GM23338 (cell line): ENCODE results near the gene SEC11A. TPM values are rescaled to one million over a fixed set of nuclear protein-coding genes. Genes with fewer than 3 reads are reported as not detected.

Experiments
- ATAC-seq: fragments of 200-7000 bp; cut with Tn5 transposase; 3 replicates; pipeline ENCODE4 v1.9.1; 2020
- DNase-seq: peaks from one replicate; pipeline ENCODE4 v3.0.0-alpha.2; 2015; ENCODE audit warnings: low spot score
- H2AFZ ChIP-seq: fragments of 200-600 bp; sonication (generic); 2 replicates; pipeline ENCODE4 v1.8.0; 2016; ENCODE audit warnings: antibody characterized with exemption, mild to moderate bottlenecking, moderate library complexity
- H3F3A ChIP-seq: fragments of 200-600 bp; sonication (generic); replicated peaks from 2 replicates; pipeline ENCODE4 v1.8.0; 2017; ENCODE audit warnings: antibody characterized with exemption, mixed run types, low read depth
- H3K27ac ChIP-seq: fragments of 200-600 bp; sonication (generic); 2 replicates; pipeline ENCODE4 v1.6.1; 2016; ENCODE audit warnings: low read depth
- H3K27me3 ChIP-seq: fragments of 200-600 bp; sonication (generic); 2 replicates; pipeline ENCODE4 v1.8.0; 2016; ENCODE audit warnings: mild to moderate bottlenecking, mixed run types, moderate library complexity; ENCODE audit not compliant: insufficient read depth
- H3K36me3 ChIP-seq: fragments of 200-600 bp; sonication (generic); 2 replicates; pipeline ENCODE4 v1.8.0; 2016; ENCODE audit warnings: mild to moderate bottlenecking; ENCODE audit not compliant: insufficient read depth
- H3K4me1 ChIP-seq: fragments of 200-600 bp; sonication (generic); 2 replicates; pipeline ENCODE4 v1.8.0; 2016; ENCODE audit warnings: mild to moderate bottlenecking, moderate library complexity; ENCODE audit not compliant: insufficient read depth
- H3K4me2 ChIP-seq: fragments of 200-600 bp; sonication (generic); 2 replicates; pipeline ENCODE4 v1.7.1; 2017; ENCODE audit warnings: mixed run types
- H3K4me3 ChIP-seq: fragments of 200-600 bp; sonication (generic); 2 replicates; pipeline ENCODE4 v1.6.1; 2016; ENCODE audit warnings: mixed run types
- H3K79me2 ChIP-seq: fragments of 200-600 bp; sonication (generic); replicated peaks from 2 replicates; pipeline ENCODE4 v1.8.0; 2017; ENCODE audit warnings: mild to moderate bottlenecking; ENCODE audit not compliant: insufficient read depth
- H3K9me2 ChIP-seq: fragments of 200-600 bp; sonication (generic); 2 replicates; pipeline ENCODE4 v1.8.0; 2017; ENCODE audit not compliant: insufficient read depth
- H4K20me1 ChIP-seq: fragments of 200-600 bp; sonication (generic); replicated peaks from 2 replicates; pipeline ENCODE4 v1.8.0; 2017; ENCODE audit warnings: mild to moderate bottlenecking; ENCODE audit not compliant: insufficient read depth
- H3K27ac Mint-ChIP-seq: 2 replicates; pipeline ENCODE4 v1.8.0; 2020; ENCODE audit warnings: inconsistent platforms, mild to moderate bottlenecking, moderate library complexity, mixed read lengths
- H3K27me3 Mint-ChIP-seq: 3 replicates; pipeline ENCODE4 v1.8.0; 2022; ENCODE audit warnings: low read depth, mild to moderate bottlenecking, moderate library complexity, mixed read lengths, inconsistent platforms; ENCODE audit not compliant: insufficient read depth, poor library complexity
- H3K36me3 Mint-ChIP-seq: 3 replicates; pipeline ENCODE4 v1.8.0; 2021; ENCODE audit warnings: low read depth, mild to moderate bottlenecking, inconsistent platforms, moderate library complexity, mixed read lengths
- H3K4me1 Mint-ChIP-seq: 3 replicates; pipeline ENCODE4 v1.8.0; 2020; ENCODE audit warnings: mild to moderate bottlenecking, inconsistent platforms, mixed read lengths
- H3K4me3 Mint-ChIP-seq: 3 replicates; pipeline ENCODE4 v1.8.0; 2021; ENCODE audit warnings: moderate library complexity, mild to moderate bottlenecking, inconsistent platforms, mixed read lengths
- H3K9me3 Mint-ChIP-seq: 3 replicates; pipeline ENCODE4 v1.8.0; 2020; ENCODE audit warnings: moderate library complexity, mild to moderate bottlenecking, inconsistent platforms, mixed read lengths
- JUNB ChIP-seq: IDR thresholded peaks from one replicate; pipeline ENCODE4 v1.6.1; 2016; ENCODE audit warnings: antibody characterized with exemption; ENCODE audit not compliant: unreplicated experiment
- NANOG ChIP-seq: IDR thresholded peaks from 2 replicates; pipeline ENCODE4 v1.6.1; 2016; ENCODE audit warnings: antibody characterized with exemption, borderline replicate concordance
- STAT1 ChIP-seq: IDR thresholded peaks from one replicate; pipeline ENCODE4 v1.6.1; 2016; ENCODE audit warnings: antibody characterized with exemption; ENCODE audit not compliant: unreplicated experiment
- polyA plus RNA-seq: library from polyadenylated mRNA; unstranded; fragments of >200 nt; fragmentation: Nextera tagmentation; extraction: Ambion mirVana; gene quantifications from 2 replicates; pipeline ENCODE4 v1.2.1, GENCODE V29; 2016
- total RNA-seq: library from RNA; depleted of rRNA; stranded (reverse); fragments of >200 nt; shearing (Covaris generic); gene quantifications from 2 replicates; pipeline ENCODE4 v1.2.3, GENCODE V29; 2014
- TF ChIP-seq, protein P1 (sequence below): fragments of 250-450 bp; sonication (Bioruptor Pico); IDR thresholded peaks from 2 replicates; pipeline ENCODE4 v1.5.0; 2020; ENCODE audit warnings: mild to moderate bottlenecking, moderate library complexity
- TF ChIP-seq, protein P2 (sequence below): IDR thresholded peaks from 2 replicates; pipeline ENCODE4 v1.6.1; 2016; ENCODE audit warnings: antibody characterized with exemption
- TF ChIP-seq, protein P3 (sequence below): IDR thresholded peaks from one replicate; pipeline ENCODE4 v1.6.1; 2018; ENCODE audit warnings: antibody characterized with exemption; ENCODE audit not compliant: unreplicated experiment

SEC11A gene
- total and polyA plus RNA-seq, 2 experiments from 2014 or later = 191 to 257 TPM

DNA sequence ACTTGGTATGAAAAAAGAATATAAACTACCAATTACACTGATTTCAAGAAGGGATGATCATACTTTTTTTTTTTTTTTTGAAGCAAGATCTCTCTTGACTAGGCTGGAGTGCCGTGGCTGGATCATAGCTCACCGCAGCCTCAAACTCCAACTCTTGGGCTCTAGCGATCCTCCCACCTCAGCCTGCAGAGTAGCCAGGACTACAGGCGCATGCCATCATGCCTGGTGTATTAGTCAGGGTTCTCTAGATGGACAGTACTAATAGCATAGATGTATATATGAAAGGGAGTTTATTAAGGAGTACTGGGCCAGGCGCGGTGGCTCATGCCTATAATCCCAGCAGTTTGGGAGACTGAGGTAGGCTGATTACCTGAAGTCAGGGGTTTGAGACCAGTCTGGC is 11.5 kb upstream of the SEC11A start (continued):
- TF ChIP-seq, protein P1, sequence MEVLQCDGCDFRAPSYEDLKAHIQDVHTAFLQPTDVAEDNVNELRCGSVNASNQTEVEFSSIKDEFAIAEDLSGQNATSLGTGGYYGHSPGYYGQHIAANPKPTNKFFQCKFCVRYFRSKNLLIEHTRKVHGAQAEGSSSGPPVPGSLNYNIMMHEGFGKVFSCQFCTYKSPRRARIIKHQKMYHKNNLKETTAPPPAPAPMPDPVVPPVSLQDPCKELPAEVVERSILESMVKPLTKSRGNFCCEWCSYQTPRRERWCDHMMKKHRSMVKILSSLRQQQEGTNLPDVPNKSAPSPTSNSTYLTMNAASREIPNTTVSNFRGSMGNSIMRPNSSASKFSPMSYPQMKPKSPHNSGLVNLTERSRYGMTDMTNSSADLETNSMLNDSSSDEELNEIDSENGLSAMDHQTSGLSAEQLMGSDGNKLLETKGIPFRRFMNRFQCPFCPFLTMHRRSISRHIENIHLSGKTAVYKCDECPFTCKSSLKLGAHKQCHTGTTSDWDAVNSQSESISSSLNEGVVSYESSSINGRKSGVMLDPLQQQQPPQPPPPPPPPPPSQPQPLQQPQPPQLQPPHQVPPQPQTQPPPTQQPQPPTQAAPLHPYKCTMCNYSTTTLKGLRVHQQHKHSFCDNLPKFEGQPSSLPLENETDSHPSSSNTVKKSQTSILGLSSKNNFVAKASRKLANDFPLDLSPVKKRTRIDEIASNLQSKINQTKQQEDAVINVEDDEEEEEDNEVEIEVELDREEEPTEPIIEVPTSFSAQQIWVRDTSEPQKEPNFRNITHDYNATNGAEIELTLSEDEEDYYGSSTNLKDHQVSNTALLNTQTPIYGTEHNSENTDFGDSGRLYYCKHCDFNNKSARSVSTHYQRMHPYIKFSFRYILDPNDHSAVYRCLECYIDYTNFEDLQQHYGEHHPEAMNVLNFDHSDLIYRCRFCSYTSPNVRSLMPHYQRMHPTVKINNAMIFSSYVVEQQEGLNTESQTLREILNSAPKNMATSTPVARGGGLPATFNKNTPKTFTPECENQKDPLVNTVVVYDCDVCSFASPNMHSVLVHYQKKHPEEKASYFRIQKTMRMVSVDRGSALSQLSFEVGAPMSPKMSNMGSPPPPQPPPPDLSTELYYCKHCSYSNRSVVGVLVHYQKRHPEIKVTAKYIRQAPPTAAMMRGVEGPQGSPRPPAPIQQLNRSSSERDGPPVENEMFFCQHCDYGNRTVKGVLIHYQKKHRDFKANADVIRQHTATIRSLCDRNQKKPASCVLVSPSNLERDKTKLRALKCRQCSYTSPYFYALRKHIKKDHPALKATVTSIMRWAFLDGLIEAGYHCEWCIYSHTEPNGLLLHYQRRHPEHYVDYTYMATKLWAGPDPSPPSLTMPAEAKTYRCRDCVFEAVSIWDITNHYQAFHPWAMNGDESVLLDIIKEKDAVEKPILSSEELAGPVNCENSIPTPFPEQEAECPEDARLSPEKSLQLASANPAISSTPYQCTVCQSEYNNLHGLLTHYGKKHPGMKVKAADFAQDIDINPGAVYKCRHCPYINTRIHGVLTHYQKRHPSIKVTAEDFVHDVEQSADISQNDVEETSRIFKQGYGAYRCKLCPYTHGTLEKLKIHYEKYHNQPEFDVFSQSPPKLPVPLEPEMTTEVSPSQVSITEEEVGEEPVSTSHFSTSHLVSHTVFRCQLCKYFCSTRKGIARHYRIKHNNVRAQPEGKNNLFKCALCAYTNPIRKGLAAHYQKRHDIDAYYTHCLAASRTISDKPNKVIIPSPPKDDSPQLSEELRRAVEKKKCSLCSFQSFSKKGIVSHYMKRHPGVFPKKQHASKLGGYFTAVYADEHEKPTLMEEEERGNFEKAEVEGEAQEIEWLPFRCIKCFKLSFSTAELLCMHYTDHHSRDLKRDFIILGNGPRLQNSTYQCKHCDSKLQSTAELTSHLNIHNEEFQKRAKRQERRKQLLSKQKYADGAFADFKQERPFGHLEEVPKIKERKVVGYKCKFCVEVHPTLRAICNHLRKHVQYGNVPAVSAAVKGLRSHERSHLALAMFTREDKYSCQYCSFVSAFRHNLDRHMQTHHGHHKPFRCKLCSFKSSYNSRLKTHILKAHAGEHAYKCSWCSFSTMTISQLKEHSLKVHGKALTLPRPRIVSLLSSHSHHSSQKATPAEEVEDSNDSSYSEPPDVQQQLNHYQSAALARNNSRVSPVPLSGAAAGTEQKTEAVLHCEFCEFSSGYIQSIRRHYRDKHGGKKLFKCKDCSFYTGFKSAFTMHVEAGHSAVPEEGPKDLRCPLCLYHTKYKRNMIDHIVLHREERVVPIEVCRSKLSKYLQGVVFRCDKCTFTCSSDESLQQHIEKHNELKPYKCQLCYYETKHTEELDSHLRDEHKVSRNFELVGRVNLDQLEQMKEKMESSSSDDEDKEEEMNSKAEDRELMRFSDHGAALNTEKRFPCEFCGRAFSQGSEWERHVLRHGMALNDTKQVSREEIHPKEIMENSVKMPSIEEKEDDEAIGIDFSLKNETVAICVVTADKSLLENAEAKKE = no peak

DNA sequence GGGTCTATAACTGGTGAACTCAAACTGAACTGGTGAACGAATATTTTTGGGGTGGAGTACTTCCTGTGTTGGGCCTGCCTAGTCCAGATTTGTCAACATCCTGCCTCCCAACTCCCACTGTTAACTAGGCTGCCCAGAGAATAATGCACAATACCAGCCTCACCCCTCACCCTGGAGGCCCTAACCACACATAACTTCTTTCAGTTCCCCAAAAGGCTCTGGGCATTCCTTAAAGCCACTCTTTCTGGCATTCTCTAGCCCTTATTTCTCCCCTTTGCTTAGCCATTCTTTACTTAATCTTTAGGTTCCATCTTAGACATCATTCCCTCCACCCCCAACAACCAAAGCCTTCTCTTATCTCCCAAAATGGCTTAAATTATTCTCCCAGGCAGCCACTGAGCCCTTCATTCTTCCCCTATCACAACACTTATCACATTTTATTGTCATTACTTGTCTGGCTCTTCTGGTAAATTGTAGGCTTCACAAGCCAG is 9.1 kb upstream of the SEC11A start:
- H3K4me2 ChIP-seq = no peak overlapping the region
- H3K9me2 ChIP-seq = no peaks in the 10 kb centered on the region
- no peak overlapping the region for H3K4me3 Mint-ChIP-seq
- peaks cover 13% of the 10 kb centered on the region for H3K4me1 Mint-ChIP-seq
- H4K20me1 ChIP-seq = no peaks in the 10 kb centered on the region
- H3K27ac ChIP-seq = no peak overlapping the region
- H3K9me3 Mint-ChIP-seq = no peaks in the 10 kb centered on the region
- H3K4me3 ChIP-seq = no peak overlapping the region
- H2AFZ ChIP-seq = peak overlapping the region; percentile 47
- no peaks in the 10 kb centered on the region for H3K27me3 ChIP-seq
- H3F3A ChIP-seq = 0 out of 2 replicates have a peak, but pooled peaks cover 3% of the 10 kb centered on the region
- H3K36me3 Mint-ChIP-seq = no peaks in the 10 kb centered on the region
- H3K79me2 ChIP-seq = no peaks in the 10 kb centered on the region
- no peak for TF ChIP-seq JUNB
- TF ChIP-seq, protein P2, sequence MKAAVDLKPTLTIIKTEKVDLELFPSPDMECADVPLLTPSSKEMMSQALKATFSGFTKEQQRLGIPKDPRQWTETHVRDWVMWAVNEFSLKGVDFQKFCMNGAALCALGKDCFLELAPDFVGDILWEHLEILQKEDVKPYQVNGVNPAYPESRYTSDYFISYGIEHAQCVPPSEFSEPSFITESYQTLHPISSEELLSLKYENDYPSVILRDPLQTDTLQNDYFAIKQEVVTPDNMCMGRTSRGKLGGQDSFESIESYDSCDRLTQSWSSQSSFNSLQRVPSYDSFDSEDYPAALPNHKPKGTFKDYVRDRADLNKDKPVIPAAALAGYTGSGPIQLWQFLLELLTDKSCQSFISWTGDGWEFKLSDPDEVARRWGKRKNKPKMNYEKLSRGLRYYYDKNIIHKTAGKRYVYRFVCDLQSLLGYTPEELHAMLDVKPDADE = no peak
- TF ChIP-seq, protein P3, sequence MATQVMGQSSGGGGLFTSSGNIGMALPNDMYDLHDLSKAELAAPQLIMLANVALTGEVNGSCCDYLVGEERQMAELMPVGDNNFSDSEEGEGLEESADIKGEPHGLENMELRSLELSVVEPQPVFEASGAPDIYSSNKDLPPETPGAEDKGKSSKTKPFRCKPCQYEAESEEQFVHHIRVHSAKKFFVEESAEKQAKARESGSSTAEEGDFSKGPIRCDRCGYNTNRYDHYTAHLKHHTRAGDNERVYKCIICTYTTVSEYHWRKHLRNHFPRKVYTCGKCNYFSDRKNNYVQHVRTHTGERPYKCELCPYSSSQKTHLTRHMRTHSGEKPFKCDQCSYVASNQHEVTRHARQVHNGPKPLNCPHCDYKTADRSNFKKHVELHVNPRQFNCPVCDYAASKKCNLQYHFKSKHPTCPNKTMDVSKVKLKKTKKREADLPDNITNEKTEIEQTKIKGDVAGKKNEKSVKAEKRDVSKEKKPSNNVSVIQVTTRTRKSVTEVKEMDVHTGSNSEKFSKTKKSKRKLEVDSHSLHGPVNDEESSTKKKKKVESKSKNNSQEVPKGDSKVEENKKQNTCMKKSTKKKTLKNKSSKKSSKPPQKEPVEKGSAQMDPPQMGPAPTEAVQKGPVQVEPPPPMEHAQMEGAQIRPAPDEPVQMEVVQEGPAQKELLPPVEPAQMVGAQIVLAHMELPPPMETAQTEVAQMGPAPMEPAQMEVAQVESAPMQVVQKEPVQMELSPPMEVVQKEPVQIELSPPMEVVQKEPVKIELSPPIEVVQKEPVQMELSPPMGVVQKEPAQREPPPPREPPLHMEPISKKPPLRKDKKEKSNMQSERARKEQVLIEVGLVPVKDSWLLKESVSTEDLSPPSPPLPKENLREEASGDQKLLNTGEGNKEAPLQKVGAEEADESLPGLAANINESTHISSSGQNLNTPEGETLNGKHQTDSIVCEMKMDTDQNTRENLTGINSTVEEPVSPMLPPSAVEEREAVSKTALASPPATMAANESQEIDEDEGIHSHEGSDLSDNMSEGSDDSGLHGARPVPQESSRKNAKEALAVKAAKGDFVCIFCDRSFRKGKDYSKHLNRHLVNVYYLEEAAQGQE = no peak
- no peak for TF ChIP-seq NANOG
- TF ChIP-seq STAT1 = no peak
- H3K4me1 ChIP-seq = peaks cover 12% of the 10 kb centered on the region
- H3K36me3 ChIP-seq = no peaks in the 10 kb centered on the region
- H3K27me3 Mint-ChIP-seq = peaks cover 2% of the 10 kb centered on the region
- no peak overlapping the region for H3K27ac Mint-ChIP-seq
- no peak for ATAC-seq
- DNase-seq = no peak
